SK-N-SH treated with all-trans-retinoic acid at 6 μM for 48 hours (cell line): ENCODE measurements around the gene PLCD3.
A peak's percentile ranks its signal among the peaks of the same experiment; 100 is the strongest.

Source experiments
- ATAC-seq: fragments of 200-7000 bp; cut with Tn5 transposase; 3 replicates; pipeline ENCODE4 v1.9.1; 2020; ENCODE audit warnings: mild to moderate bottlenecking, moderate library complexity
- ARNTL ChIP-seq: fragments of 450-650 bp; formaldehyde crosslinking; IDR thresholded peaks from 2 replicates; pipeline ENCODE4 v1.5.0; 2020; ENCODE audit warnings: low read depth, mild to moderate bottlenecking, moderate library complexity, borderline replicate concordance
- BACH2 ChIP-seq: fragments of 250-450 bp; sonication (Bioruptor Pico); IDR thresholded peaks from 2 replicates; pipeline ENCODE4 v1.9.0; 2021; ENCODE audit warnings: mild to moderate bottlenecking, borderline replicate concordance
- ESRRG ChIP-seq: fragments of 250-450 bp; sonication (Bioruptor Pico); IDR thresholded peaks from 2 replicates; pipeline ENCODE4 v1.6.1; 2021; ENCODE audit warnings: mild to moderate bottlenecking
- GLIS3 ChIP-seq: fragments of 250-450 bp; sonication (Bioruptor Pico); IDR thresholded peaks from 2 replicates; pipeline ENCODE4 v1.5.0; 2020; ENCODE audit warnings: mild to moderate bottlenecking, moderate library complexity
- ISL1 ChIP-seq: fragments of 250-450 bp; sonication (Bioruptor Pico); IDR thresholded peaks from 2 replicates; pipeline ENCODE4 v2.1.2; 2022; ENCODE audit warnings: mild to moderate bottlenecking, moderate library complexity
- OSR1 ChIP-seq: fragments of 250-450 bp; sonication (Bioruptor Pico); IDR thresholded peaks from 2 replicates; pipeline ENCODE4 v1.8.0; 2022; ENCODE audit warnings: moderate library complexity, mild to moderate bottlenecking, inconsistent platforms
- POU6F1 ChIP-seq: fragments of 250-450 bp; sonication (Bioruptor Pico); IDR thresholded peaks from 2 replicates; pipeline ENCODE4 v1.8.0; 2021; ENCODE audit warnings: low read depth, mild to moderate bottlenecking, moderate library complexity, borderline replicate concordance
- RARB ChIP-seq: fragments of 250-450 bp; sonication (Bioruptor Pico); IDR thresholded peaks from 2 replicates; pipeline ENCODE4 v1.8.0; 2021; ENCODE audit warnings: mild to moderate bottlenecking, moderate library complexity
- SNAI2 ChIP-seq: fragments of 250-450 bp; sonication (Bioruptor Pico); IDR thresholded peaks from 2 replicates; pipeline ENCODE4 v1.5.0; 2020; ENCODE audit warnings: mild to moderate bottlenecking, moderate library complexity
- TCF4 ChIP-seq: fragments of 250-450 bp; sonication (Bioruptor Pico); IDR thresholded peaks from 2 replicates; pipeline ENCODE4 v1.8.0; 2021; ENCODE audit warnings: mild to moderate bottlenecking, moderate library complexity, borderline replicate concordance
- TOX ChIP-seq: fragments of 250-450 bp; sonication (Bioruptor Pico); IDR thresholded peaks from 2 replicates; pipeline ENCODE4 v1.8.0; 2021; ENCODE audit warnings: mild to moderate bottlenecking, moderate library complexity, borderline replicate concordance
- ZC3H10 ChIP-seq: fragments of 250-450 bp; sonication (Bioruptor Pico); IDR thresholded peaks from 2 replicates; pipeline ENCODE4 v1.5.1; 2021; ENCODE audit warnings: mild to moderate bottlenecking, moderate library complexity
- ZFP30 ChIP-seq: fragments of 450-650 bp; formaldehyde crosslinking; IDR thresholded peaks from 2 replicates; pipeline ENCODE4 v1.5.0; 2022; ENCODE audit warnings: mild to moderate bottlenecking, moderate library complexity
- ZNF565 ChIP-seq: fragments of 450-650 bp; formaldehyde crosslinking; conservative IDR thresholded peaks from 2 replicates; pipeline ENCODE4 v1.5.0; 2020; ENCODE audit warnings: low read depth, mild to moderate bottlenecking, moderate library complexity
- ZNF8 ChIP-seq: fragments of 450-650 bp; formaldehyde crosslinking; IDR thresholded peaks from 2 replicates; pipeline ENCODE4 v1.5.0; 2020; ENCODE audit warnings: mild to moderate bottlenecking, moderate library complexity
- TF ChIP-seq, protein P1 (sequence below): fragments of 250-450 bp; sonication (Bioruptor Pico); IDR thresholded peaks from 2 replicates; pipeline ENCODE4 v1.5.0; 2020; ENCODE audit warnings: mild to moderate bottlenecking, moderate library complexity
- TF ChIP-seq, protein P2 (sequence below): fragments of 250-450 bp; sonication (Bioruptor Pico); IDR thresholded peaks from 2 replicates; pipeline ENCODE4 v1.8.0; 2020; ENCODE audit warnings: mild to moderate bottlenecking, moderate library complexity, borderline replicate concordance

The PLCD3 gene

GRCh38 chr17:45112559-45113423 lies 19.5 kb downstream of the PLCD3 start:
- no peak for ATAC-seq
- TF ChIP-seq ESRRG (CRISPR knock-in tag) (no peak), ARNTL (CRISPR knock-in tag) (no peak)

- ATAC-seq: no peak
- TF ChIP-seq, protein P1, sequence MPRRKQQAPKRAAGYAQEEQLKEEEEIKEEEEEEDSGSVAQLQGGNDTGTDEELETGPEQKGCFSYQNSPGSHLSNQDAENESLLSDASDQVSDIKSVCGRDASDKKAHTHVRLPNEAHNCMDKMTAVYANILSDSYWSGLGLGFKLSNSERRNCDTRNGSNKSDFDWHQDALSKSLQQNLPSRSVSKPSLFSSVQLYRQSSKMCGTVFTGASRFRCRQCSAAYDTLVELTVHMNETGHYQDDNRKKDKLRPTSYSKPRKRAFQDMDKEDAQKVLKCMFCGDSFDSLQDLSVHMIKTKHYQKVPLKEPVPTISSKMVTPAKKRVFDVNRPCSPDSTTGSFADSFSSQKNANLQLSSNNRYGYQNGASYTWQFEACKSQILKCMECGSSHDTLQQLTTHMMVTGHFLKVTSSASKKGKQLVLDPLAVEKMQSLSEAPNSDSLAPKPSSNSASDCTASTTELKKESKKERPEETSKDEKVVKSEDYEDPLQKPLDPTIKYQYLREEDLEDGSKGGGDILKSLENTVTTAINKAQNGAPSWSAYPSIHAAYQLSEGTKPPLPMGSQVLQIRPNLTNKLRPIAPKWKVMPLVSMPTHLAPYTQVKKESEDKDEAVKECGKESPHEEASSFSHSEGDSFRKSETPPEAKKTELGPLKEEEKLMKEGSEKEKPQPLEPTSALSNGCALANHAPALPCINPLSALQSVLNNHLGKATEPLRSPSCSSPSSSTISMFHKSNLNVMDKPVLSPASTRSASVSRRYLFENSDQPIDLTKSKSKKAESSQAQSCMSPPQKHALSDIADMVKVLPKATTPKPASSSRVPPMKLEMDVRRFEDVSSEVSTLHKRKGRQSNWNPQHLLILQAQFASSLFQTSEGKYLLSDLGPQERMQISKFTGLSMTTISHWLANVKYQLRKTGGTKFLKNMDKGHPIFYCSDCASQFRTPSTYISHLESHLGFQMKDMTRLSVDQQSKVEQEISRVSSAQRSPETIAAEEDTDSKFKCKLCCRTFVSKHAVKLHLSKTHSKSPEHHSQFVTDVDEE (CRISPR knock-in tag): no peak
- no peak for TF ChIP-seq POU6F1 (CRISPR knock-in tag)
- no peak for TF ChIP-seq RARB (CRISPR knock-in tag)
- TF ChIP-seq OSR1 (CRISPR knock-in tag): no peak
- no peak for TF ChIP-seq ZNF8 (CRISPR knock-in tag)
- no peak for TF ChIP-seq ESRRG (CRISPR knock-in tag)
- no peak for TF ChIP-seq ZNF565 (CRISPR knock-in tag)
- no peak for TF ChIP-seq GLIS3
- TF ChIP-seq BACH2 (CRISPR knock-in tag): no peak
- TF ChIP-seq, protein P2, sequence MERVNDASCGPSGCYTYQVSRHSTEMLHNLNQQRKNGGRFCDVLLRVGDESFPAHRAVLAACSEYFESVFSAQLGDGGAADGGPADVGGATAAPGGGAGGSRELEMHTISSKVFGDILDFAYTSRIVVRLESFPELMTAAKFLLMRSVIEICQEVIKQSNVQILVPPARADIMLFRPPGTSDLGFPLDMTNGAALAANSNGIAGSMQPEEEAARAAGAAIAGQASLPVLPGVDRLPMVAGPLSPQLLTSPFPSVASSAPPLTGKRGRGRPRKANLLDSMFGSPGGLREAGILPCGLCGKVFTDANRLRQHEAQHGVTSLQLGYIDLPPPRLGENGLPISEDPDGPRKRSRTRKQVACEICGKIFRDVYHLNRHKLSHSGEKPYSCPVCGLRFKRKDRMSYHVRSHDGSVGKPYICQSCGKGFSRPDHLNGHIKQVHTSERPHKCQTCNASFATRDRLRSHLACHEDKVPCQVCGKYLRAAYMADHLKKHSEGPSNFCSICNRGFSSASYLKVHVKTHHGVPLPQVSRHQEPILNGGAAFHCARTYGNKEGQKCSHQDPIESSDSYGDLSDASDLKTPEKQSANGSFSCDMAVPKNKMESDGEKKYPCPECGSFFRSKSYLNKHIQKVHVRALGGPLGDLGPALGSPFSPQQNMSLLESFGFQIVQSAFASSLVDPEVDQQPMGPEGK (CRISPR knock-in tag): no peak
- TF ChIP-seq TCF4 (CRISPR knock-in tag): no peak
- TF ChIP-seq SNAI2 (CRISPR knock-in tag): no peak
- TF ChIP-seq, all 23 proteins: peak for 0
These were observed 20.5 kb downstream of the PLCD3 start for GRCh38 chr17:45111850-45112249.

- ATAC-seq: peak; percentile 19
- TF ChIP-seq, protein P2 (CRISPR knock-in tag): no peak
- no peak for TF ChIP-seq BACH2 (CRISPR knock-in tag)
- no peak for TF ChIP-seq ISL1 (CRISPR knock-in tag)
- TF ChIP-seq TOX (CRISPR knock-in tag): no peak
- TF ChIP-seq ZFP30 (CRISPR knock-in tag): no peak
- no peak for TF ChIP-seq ZNF565 (CRISPR knock-in tag)
- TF ChIP-seq ZC3H10: no peak
These were observed 21.4 kb downstream of the PLCD3 start for GRCh38 chr17:45110676-45111611.
